Neutrophil (primary cell): Measurements from ENCODE around the gene SALL3.

Experiments used
- H3K27ac ChIP-seq: fragments of 200-600 bp; sonication (generic); 2 replicates; pipeline ENCODE4 v1.5.1; 2016; ENCODE audit warnings: mild to moderate bottlenecking, moderate library complexity
- H3K27me3 ChIP-seq: fragments of 200-600 bp; sonication (generic); 2 replicates; pipeline ENCODE4 v1.6.0; 2016; ENCODE audit warnings: mild to moderate bottlenecking
- H3K36me3 ChIP-seq: fragments of 200-600 bp; sonication (generic); 2 replicates; pipeline ENCODE4 v1.5.1; 2017
- H3K4me1 ChIP-seq, 2 experiments: fragments of 200-600 bp in 1 of 2; sonication (generic) in 1 of 2; 1 replicate in 1 of 2; 2 replicates in 1 of 2; pipeline versions ENCODE4 v1.5.1 to v1.6.1; 2013 to 2016; ENCODE audit warnings: low read depth in 1 of 2, low read length in 1 of 2, mild to moderate bottlenecking in 1 of 2, moderate library complexity in 1 of 2; ENCODE audit not compliant: control insufficient read depth in 1 of 2, insufficient read depth in 1 of 2
- H3K4me3 ChIP-seq, 2 experiments: fragments of 200-600 bp in 1 of 2; sonication (generic) in 1 of 2; 1 replicate in 1 of 2; 2 replicates in 1 of 2; pipeline ENCODE4 v1.5.1; 2013 to 2016; ENCODE audit warnings: low read depth in 1 of 2, low read length in 1 of 2, mild to moderate bottlenecking in 1 of 2, moderate library complexity in 1 of 2
- H3K9me3 ChIP-seq: fragments of 200-600 bp; sonication (generic); 2 replicates; pipeline ENCODE4 v1.5.1; 2016
- CTCF ChIP-seq: fragments of 200-600 bp; sonication (generic); IDR thresholded peaks from 2 replicates; pipeline ENCODE4 v1.5.1; 2016; ENCODE audit warnings: antibody characterized with exemption

Gene SALL3

GRCh38 chr18:79030680-79031079 is 51.1 kb downstream of the SALL3 start:
- H3K9me3 ChIP-seq: no peaks in the 10 kb centered on the region
- H3K27me3 ChIP-seq: no peaks in the 10 kb centered on the region
- H3K4me3 ChIP-seq: no peak overlapping the region
- no peak overlapping the region for H3K27ac ChIP-seq
- no peaks in the 10 kb centered on the region for H3K36me3 ChIP-seq
- TF ChIP-seq CTCF: no peak
- H3K4me1 ChIP-seq: no peaks in the 10 kb centered on the region

- Histone ChIP-seq H3K27ac (no peak overlapping the region), H3K4me3 (no peak overlapping the region), H3K9me3 (peaks cover 3% of the 10 kb centered on the region), H3K4me1 (no peaks in the 10 kb centered on the region), H3K27me3 (peaks cover 9% of the 10 kb centered on the region), H3K36me3 (no peaks in the 10 kb centered on the region)
- TF ChIP-seq CTCF: no peak
These were observed 62.7 kb downstream of the SALL3 start for GRCh38 chr18:79042276-79042675.

- TF ChIP-seq CTCF: no peak
- Histone ChIP-seq H3K9me3 (no peaks in the 10 kb centered on the region), H3K27ac (no peak overlapping the region), H3K27me3 (peaks cover 9% of the 10 kb centered on the region), H3K4me3 (no peak overlapping the region), H3K4me1 (no peaks in the 10 kb centered on the region), H3K36me3 (no peaks in the 10 kb centered on the region)
These were observed 63.7 kb downstream of the SALL3 start for GRCh38 chr18:79043288-79043687.

- Histone ChIP-seq H3K27ac (no peak overlapping the region), H3K4me1 (no peaks in the 10 kb centered on the region), H3K36me3 (no peaks in the 10 kb centered on the region), H3K4me3 (no peak overlapping the region), H3K27me3 (peaks cover 9% of the 10 kb centered on the region), H3K9me3 (no peaks in the 10 kb centered on the region)
- no peak for TF ChIP-seq CTCF
These were observed 66.9 kb downstream of the SALL3 start for GRCh38 chr18:79046522-79046921.

GRCh38 chr18:79047556-79048244 is 68.1 kb downstream of the SALL3 start:
- TF ChIP-seq CTCF: no peak
- H3K27ac ChIP-seq: no peak overlapping the region
- H3K4me3 ChIP-seq: no peak overlapping the region

More at GRCh38 chr18:79047556-79048244, 68.1 kb downstream of the SALL3 start:
- Histone ChIP-seq H3K27me3 (peaks cover 9% of the 10 kb centered on the region), H3K36me3 (no peaks in the 10 kb centered on the region), H3K9me3 (no peaks in the 10 kb centered on the region), H3K4me1 (no peaks in the 10 kb centered on the region)
